ENCODE measurements around the gene PSTPIP1. TPM values are rescaled to one million over a fixed set of nuclear protein-coding genes. Genes with fewer than 3 reads are reported as not detected.

Gene PSTPIP1
- total RNA-seq, 1 donor from 2014 or later: 13.3 TPM

DNA sequence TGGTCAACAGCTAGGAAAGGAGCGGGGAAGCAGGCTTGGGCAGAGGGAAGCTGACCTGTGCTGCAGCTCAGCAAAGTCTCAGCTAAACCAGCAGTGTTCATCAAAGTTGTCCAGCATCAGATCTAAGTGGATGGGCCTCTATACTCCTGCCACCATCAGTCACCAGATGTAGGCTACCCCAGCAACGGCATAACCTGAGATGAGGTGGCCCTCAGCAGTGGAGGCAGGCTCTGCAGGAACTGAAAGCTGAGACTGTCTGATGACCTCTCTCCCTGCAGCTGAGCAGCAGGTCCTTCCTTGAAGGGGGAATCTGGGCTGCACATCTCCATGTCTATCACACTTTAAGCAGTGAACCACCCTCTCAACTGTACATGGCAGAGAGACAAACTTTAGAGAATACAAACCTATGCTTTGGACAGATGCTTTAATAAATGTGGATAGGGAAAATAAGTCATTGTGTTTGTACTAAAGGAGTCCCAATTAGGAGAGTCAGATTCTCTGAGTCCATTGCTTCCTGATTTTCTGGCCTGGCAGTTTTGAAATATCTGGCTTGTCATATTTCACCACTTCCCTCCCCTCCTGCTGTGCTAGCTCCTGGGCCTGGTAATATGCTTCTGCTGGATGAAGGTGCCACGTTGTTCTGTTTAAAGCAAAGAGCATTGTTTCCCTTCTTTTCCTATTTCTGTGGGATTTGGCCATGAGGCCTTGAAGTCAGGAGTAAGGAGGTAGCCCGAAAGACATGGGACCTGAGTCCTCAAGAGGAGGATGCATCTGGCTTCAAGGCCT, 11.1 kb upstream of the PSTPIP1 start:
- no peak for DNase-seq (ENCODE audit: extremely low spot score in 2 of 2)
- Histone ChIP-seq H3K27me3 (no peaks in the 10 kb centered on the region), H3K4me3 (no peak overlapping the region), H3K4me1 (no peaks in the 10 kb centered on the region), H3K9me3 (no peaks in the 10 kb centered on the region), H3K27ac (no peak overlapping the region), H3K36me3 (no peaks in the 10 kb centered on the region)
- intact Hi-C loops (cut with DNase I): no loop called here
- no peak for TF ChIP-seq CTCF (IDR thresholded peaks at IDR 0.05)
- TF ChIP-seq POLR2AphosphoS5 (IDR thresholded peaks at IDR 0.05; ENCODE audit: insufficient read depth in 1 of 2, low read depth in 1 of 2): no peak
- no peak for TF ChIP-seq POLR2A (IDR thresholded peaks at IDR 0.05)

DNA sequence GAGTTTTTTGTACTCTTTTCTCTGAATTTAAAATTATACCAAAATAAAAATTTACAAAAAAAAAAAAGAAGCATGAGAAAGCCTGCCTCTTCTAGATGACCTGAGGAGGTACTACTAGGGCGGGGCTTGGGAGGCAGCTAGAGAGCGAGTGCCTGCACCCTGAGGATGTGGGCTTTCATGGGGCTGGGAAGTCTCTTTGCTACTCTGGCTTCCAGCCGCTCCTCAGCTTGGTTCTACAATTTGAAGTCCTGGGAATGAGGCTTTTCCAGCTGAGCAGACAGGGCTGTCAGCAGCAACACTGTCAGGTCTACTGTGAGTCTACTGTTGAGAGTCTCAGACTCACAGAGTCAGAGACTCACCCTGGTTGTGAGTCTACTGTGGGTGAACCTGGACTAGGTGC, 8.2 kb upstream of the PSTPIP1 start:
- H3K36me3 ChIP-seq: no peaks in the 10 kb centered on the region
- H3K27me3 ChIP-seq: no peaks in the 10 kb centered on the region
- TF ChIP-seq POLR2A (IDR thresholded peaks at IDR 0.05) (no peak), CTCF (IDR thresholded peaks at IDR 0.05) (no peak), POLR2AphosphoS5 (IDR thresholded peaks at IDR 0.05; ENCODE audit: insufficient read depth in 1 of 2, low read depth in 1 of 2) (no peak)
- no peak for DNase-seq (ENCODE audit: extremely low spot score in 2 of 2)
- H3K9me3 ChIP-seq: no peaks in the 10 kb centered on the region
- intact Hi-C loops (cut with DNase I): no loop called here
- no peaks in the 10 kb centered on the region for H3K4me1 ChIP-seq
- H3K27ac ChIP-seq: no peak overlapping the region
- no peak overlapping the region for H3K4me3 ChIP-seq

DNA sequence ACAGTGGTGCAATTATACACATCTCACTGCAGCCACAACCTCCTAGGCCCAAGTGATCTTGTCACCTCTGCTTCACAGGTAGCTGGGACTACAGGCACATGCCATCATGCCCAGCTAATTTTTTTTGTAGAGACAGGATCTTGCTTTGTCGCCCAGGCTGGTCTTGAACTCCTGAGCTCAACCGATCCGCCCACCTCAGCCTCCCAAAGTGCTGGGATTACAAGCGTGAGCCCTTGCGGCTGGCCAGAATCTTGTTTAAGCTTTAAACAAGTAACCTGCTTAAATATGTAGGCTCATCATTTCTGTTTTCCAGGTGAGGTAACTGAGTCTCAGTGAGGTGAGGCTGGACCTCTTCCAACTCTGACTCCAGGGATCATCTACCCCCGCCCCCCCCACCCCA, 7.7 kb upstream of the PSTPIP1 start:
- no peaks in the 10 kb centered on the region for H3K4me1 ChIP-seq
- H3K36me3 ChIP-seq: no peaks in the 10 kb centered on the region
- TF ChIP-seq POLR2A (IDR thresholded peaks at IDR 0.05) (no peak), POLR2AphosphoS5 (IDR thresholded peaks at IDR 0.05; ENCODE audit: insufficient read depth in 1 of 2, low read depth in 1 of 2) (no peak), CTCF (IDR thresholded peaks at IDR 0.05) (no peak)
- DNase-seq (ENCODE audit: extremely low spot score in 2 of 2): no peak
- no peaks in the 10 kb centered on the region for H3K9me3 ChIP-seq
- H3K4me3 ChIP-seq: no peak overlapping the region
- H3K27ac ChIP-seq: no peak overlapping the region
- intact Hi-C loops (cut with DNase I): no loop called here
- H3K27me3 ChIP-seq: no peaks in the 10 kb centered on the region

DNA sequence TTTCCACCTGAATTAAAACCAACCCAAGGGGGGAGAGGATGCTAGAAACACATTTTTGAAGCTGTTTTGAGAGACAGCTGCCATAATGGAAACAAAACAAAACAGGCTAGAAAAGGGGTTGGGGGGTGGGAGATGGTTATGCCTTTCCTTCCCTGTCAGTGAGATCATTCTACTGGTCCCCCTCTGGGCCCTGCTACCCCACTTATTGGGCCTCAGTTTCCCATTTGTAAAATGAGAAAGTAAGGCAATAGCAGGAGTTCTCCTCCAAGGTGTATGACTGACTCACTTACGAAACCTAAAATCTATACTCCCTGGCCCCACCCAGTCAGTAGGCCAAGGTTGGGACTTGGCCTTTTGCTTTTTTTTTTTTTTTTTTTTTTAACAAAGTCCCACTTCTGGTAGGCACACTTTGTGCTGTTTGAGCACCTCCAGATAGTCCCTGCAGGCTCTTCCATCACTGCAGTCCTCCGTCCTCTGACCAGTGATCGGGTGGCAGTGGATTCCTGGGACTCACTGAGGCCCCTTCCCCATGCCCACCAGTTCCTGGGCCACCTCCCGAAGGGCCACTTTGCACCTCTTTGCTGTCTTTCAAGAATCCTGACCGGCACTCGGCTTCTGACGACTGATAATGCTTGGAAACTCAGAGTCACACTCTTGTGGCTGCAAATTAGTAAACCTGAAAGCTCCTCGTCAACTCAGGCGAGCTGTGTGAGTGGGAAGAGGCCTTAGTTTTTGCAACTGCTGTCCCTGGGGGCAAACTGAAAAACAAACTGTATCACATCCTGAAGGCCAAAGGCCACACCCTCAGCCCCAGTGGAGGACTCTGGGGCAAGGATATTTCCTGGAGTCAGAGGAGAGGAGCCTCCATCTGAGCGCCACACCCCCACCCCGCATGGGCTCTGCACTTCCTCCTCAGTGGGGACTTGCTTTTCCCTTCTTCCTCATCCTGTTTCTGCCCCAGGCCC, 6.7 kb upstream of the PSTPIP1 start:
- Histone ChIP-seq H3K36me3 (no peaks in the 10 kb centered on the region), H3K4me1 (no peaks in the 10 kb centered on the region), H3K27ac (no peak overlapping the region), H3K9me3 (no peaks in the 10 kb centered on the region), H3K4me3 (no peak overlapping the region), H3K27me3 (no peaks in the 10 kb centered on the region)
- DNase-seq (ENCODE audit: extremely low spot score in 2 of 2): no peak
- intact Hi-C loops (cut with DNase I): no loop called here
- TF ChIP-seq POLR2A (IDR thresholded peaks at IDR 0.05) (no peak), CTCF (IDR thresholded peaks at IDR 0.05) (no peak), POLR2AphosphoS5 (IDR thresholded peaks at IDR 0.05; ENCODE audit: insufficient read depth in 1 of 2, low read depth in 1 of 2) (no peak)

All from vagina (tissue), 2 donors.